IMR-90 (cell line): ENCODE results near the gene RIPPLY1.

ENCODE experiments used
- CEBPB ChIP-seq: IDR thresholded peaks from 2 replicates; pipeline ENCODE4 v1.6.1; 2012; ENCODE audit warnings: low read depth, low read length, improper control_type of control experiment
- CHD1 ChIP-seq: IDR thresholded peaks from 2 replicates; pipeline ENCODE4 v1.6.1; 2012; ENCODE audit warnings: low read depth, low read length, improper control_type of control experiment
- MAZ ChIP-seq: IDR thresholded peaks from 2 replicates; pipeline ENCODE4 v1.6.1; 2012; ENCODE audit warnings: low read depth, mild to moderate bottlenecking, low read length, improper control_type of control experiment, moderate library complexity, borderline replicate concordance
- POLR2A ChIP-seq: IDR thresholded peaks from 2 replicates; pipeline ENCODE4 v1.6.1; 2012; ENCODE audit warnings: mild to moderate bottlenecking, low read depth, low read length
- RAD21 ChIP-seq: IDR thresholded peaks from 2 replicates; pipeline ENCODE4 v1.6.1; 2012; ENCODE audit warnings: low read length, improper control_type of control experiment
- RCOR1 ChIP-seq: IDR thresholded peaks from 2 replicates; pipeline ENCODE4 v1.6.1; 2012; ENCODE audit warnings: mild to moderate bottlenecking, low read length, improper control_type of control experiment; ENCODE audit not compliant: insufficient replicate concordance
- TF ChIP-seq, protein P1 (sequence below): conservative IDR thresholded peaks from 2 replicates; pipeline ENCODE4 v1.5.1; 2012; ENCODE audit warnings: mild to moderate bottlenecking, low read depth, low read length, improper control_type of control experiment
- TF ChIP-seq, protein P2 (sequence below): fragments of 150-350 bp; IDR thresholded peaks from 2 replicates; pipeline ENCODE4 v1.6.1; 2016; ENCODE audit warnings: low read depth, mild to moderate bottlenecking, low read length, moderate library complexity, borderline replicate concordance

DNA sequence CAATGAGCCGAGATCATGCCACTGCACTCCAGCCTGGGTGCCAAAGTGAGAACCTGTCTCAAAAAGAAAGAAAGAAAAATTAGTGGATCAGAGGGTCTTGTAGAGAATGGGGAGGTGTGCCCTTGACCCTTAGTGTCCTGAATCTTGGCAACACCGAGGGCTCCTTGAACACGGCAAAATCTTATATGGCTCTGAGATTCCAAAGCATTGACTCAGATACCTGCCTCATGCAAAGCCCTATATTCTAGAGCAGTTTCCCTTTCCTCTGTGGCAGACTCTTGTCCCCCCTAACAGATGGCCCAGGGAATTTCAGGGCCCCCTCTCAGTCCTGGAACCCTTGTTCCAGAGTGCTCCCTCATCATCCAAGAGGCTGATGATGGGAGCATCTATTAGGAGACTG, 23.9 kb upstream of the RIPPLY1 start:
- TF ChIP-seq, protein P1, sequence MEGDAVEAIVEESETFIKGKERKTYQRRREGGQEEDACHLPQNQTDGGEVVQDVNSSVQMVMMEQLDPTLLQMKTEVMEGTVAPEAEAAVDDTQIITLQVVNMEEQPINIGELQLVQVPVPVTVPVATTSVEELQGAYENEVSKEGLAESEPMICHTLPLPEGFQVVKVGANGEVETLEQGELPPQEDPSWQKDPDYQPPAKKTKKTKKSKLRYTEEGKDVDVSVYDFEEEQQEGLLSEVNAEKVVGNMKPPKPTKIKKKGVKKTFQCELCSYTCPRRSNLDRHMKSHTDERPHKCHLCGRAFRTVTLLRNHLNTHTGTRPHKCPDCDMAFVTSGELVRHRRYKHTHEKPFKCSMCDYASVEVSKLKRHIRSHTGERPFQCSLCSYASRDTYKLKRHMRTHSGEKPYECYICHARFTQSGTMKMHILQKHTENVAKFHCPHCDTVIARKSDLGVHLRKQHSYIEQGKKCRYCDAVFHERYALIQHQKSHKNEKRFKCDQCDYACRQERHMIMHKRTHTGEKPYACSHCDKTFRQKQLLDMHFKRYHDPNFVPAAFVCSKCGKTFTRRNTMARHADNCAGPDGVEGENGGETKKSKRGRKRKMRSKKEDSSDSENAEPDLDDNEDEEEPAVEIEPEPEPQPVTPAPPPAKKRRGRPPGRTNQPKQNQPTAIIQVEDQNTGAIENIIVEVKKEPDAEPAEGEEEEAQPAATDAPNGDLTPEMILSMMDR: no peak
- TF ChIP-seq POLR2A (no peak), RAD21 (no peak), MAZ (no peak), RCOR1 (no peak), CEBPB (no peak), CHD1 (no peak)
- TF ChIP-seq, protein P2, sequence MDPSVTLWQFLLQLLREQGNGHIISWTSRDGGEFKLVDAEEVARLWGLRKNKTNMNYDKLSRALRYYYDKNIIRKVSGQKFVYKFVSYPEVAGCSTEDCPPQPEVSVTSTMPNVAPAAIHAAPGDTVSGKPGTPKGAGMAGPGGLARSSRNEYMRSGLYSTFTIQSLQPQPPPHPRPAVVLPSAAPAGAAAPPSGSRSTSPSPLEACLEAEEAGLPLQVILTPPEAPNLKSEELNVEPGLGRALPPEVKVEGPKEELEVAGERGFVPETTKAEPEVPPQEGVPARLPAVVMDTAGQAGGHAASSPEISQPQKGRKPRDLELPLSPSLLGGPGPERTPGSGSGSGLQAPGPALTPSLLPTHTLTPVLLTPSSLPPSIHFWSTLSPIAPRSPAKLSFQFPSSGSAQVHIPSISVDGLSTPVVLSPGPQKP: no peak
